HepG2 (cell line): ENCODE data around the gene BCAS3. TPM values are rescaled to one million over a fixed set of nuclear protein-coding genes. Genes with fewer than 3 reads are reported as not detected.

Experiments used
- ATAC-seq: fragments of 200-7000 bp; cut with Tn5 transposase; 3 replicates; pipeline ENCODE4 v1.9.1; 2020; ENCODE audit warnings: mild to moderate bottlenecking, moderate library complexity
- BruUV-seq: library from RNA; stranded (reverse); fragments of 400-500 nt; replicated peaks from 2 replicates; lab custom pipeline; 2021; lab: Mats Ljungman, UMichigan
- CTCF ChIA-PET: fragments of 300-600 bp; formaldehyde crosslinking; extraction: SDS; loops from one replicate; lab custom pipeline; 2021; ENCODE audit warnings: low total read pairs, inconsistent platforms, low intra/inter-chr PET ratio; lab: Yijun Ruan, JAX
- POLR2A ChIA-PET: fragments of 350-600 bp; sonication (Branson Sonifier 250); formaldehyde crosslinking; loops from one replicate; lab custom pipeline; 2020; ENCODE audit warnings: antibody characterized with exemption, inconsistent platforms; lab: Yijun Ruan, JAX
- DNase-seq: peaks from one replicate; pipeline ENCODE4 v3.0.0-alpha.2; 2015; ENCODE audit warnings: low spot score
- FAIRE-seq: peaks from 3 replicates; lab custom pipeline; 2011; peaks lifted over from hg19 to GRCh38; lab: Jason Lieb, UNC
- H2AFZ ChIP-seq: one replicate; pipeline ENCODE4 v1.6.1; 2011; ENCODE audit warnings: low read length, inconsistent platforms
- H3K27ac ChIP-seq: fragments of 300-600 bp; 3 replicates; pipeline ENCODE4 v1.8.0; 2011; ENCODE audit warnings: mixed run types, mild to moderate bottlenecking, mixed read lengths, low read length, inconsistent platforms; ENCODE audit not compliant: insufficient read depth; ENCODE audit errors: extremely low read length
- H3K27me3 ChIP-seq, 2 experiments: fragments of 200-600 bp in 1 of 2; 2 replicates in 1 of 2; 3 replicates in 1 of 2; pipeline versions ENCODE4 v1.6.0 to v1.8.0; 2011; ENCODE audit warnings: low read length in 2 of 2, mild to moderate bottlenecking in 2 of 2, moderate library complexity in 2 of 2, inconsistent platforms in 1 of 2; ENCODE audit not compliant: insufficient read depth in 2 of 2, control insufficient read depth in 1 of 2
- H3K36me3 ChIP-seq, 2 experiments: fragments of 200-600 bp in 1 of 2; replicated peaks in 1 of 2; 2 replicates in 1 of 2; 3 replicates in 1 of 2; pipeline versions ENCODE4 v1.5.1 to v1.8.0; 2011; ENCODE audit warnings: low read length in 2 of 2, inconsistent platforms in 1 of 2; ENCODE audit not compliant: insufficient read depth in 2 of 2, control insufficient read depth in 1 of 2
- H3K4me1 ChIP-seq: 2 replicates; pipeline ENCODE4 v1.5.1; 2012; ENCODE audit warnings: low read length, inconsistent platforms; ENCODE audit not compliant: insufficient read depth
- H3K4me2 ChIP-seq: 2 replicates; pipeline ENCODE4 v1.6.0; 2011; ENCODE audit warnings: low read depth, low read length, inconsistent platforms
- H3K4me3 ChIP-seq, 3 experiments: fragments of 200-600 bp in 1 of 3; sonication (generic), shearing (Covaris generic) in 1 of 3; replicated peaks in 1 of 3; 2 replicates each; pipeline ENCODE4 v1.5.1; 2011 to 2016; ENCODE audit warnings: low read length in 3 of 3, inconsistent platforms in 2 of 3, low read depth in 2 of 3, mild to moderate bottlenecking in 2 of 3, control low read depth in 1 of 3, mixed read lengths in 1 of 3; ENCODE audit not compliant: insufficient read depth in 1 of 3
- H3K79me2 ChIP-seq: one replicate; pipeline ENCODE4 v1.6.1; 2011; ENCODE audit warnings: low read length, inconsistent platforms; ENCODE audit not compliant: insufficient read depth
- H3K9ac ChIP-seq: 2 replicates; pipeline ENCODE4 v1.6.0; 2011; ENCODE audit warnings: mild to moderate bottlenecking, low read depth, low read length, inconsistent platforms; ENCODE audit not compliant: insufficient read depth
- H3K9me3 ChIP-seq: 2 replicates; pipeline ENCODE4 v1.5.1; 2012; ENCODE audit warnings: mild to moderate bottlenecking, low read length
- H4K20me1 ChIP-seq: 2 replicates; pipeline ENCODE4 v1.6.0; 2011; ENCODE audit warnings: inconsistent platforms, mild to moderate bottlenecking, low read length, moderate library complexity; ENCODE audit not compliant: insufficient read depth
- CEBPB ChIP-seq: IDR thresholded peaks from 2 replicates; pipeline ENCODE4 v1.6.1; 2011; ENCODE audit warnings: low read depth, low read length, improper control_type of control experiment, borderline replicate concordance
- FOXK2 ChIP-seq: fragments of 450-650 bp; IDR thresholded peaks from 2 replicates; pipeline ENCODE4 v1.6.1; 2016
- RFX1 ChIP-seq: fragments of 450-650 bp; IDR thresholded peaks from 2 replicates; pipeline ENCODE4 v1.6.1; 2017
- ZBTB1 ChIP-seq: sonication (generic); formaldehyde crosslinking; IDR thresholded peaks from 2 replicates; pipeline ENCODE4 v1.4.0; 2020; ENCODE audit warnings: missing genetic modification reagents, borderline replicate concordance
- ZBTB42 ChIP-seq: sonication (generic); formaldehyde crosslinking; IDR thresholded peaks from 2 replicates; pipeline ENCODE4 v1.5.0; 2020; ENCODE audit warnings: mild to moderate bottlenecking, missing genetic modification reagents
- ZNF350 ChIP-seq: sonication (generic); formaldehyde crosslinking; IDR thresholded peaks from 2 replicates; pipeline ENCODE4 v1.4.0; 2020; ENCODE audit warnings: mild to moderate bottlenecking, low read depth, missing genetic modification reagents, borderline replicate concordance
- WGBS: methylation state at CpG from one replicate; pipeline ENCODE4 v1.1.6; 2017; ENCODE audit warnings: low lambda C conversion rate; 5-methylcytosine and 5-hydroxymethylcytosine counted together
- in situ Hi-C: cut with HindIII; loops from 2 replicates; pipeline ENCODE4 v1.10.0; 2017; ENCODE audit warnings: low pct_unique_long_range_greater_than_20kb; ENCODE audit not compliant: extremely low pct_ligation_motif_present
- intact Hi-C: fragments of 100-400 bp; cut with micrococcal nuclease; formaldehyde crosslinking; loops from one replicate; pipeline ENCODE4 v1.10.0; 2022; ENCODE audit not compliant: unreplicated experiment
- polyA plus RNA-seq, 8 experiments: library from polyadenylated mRNA; depleted of rRNA in 3 of 8; stranded (reverse) in 7 of 8; unstranded in 1 of 8; fragments of >200 nt; fragmentation: Illumina TruSeq in 4 of 8; extraction: Trizol in 4 of 8; gene quantifications; 2 replicates each; pipeline versions ENCODE4 v1.2.1 to v1.2.3, GENCODE V29; 2011 to 2016; ENCODE audit warnings: low read depth in 4 of 8, missing spikeins in 1 of 8, mixed read lengths in 1 of 8; ENCODE audit not compliant: insufficient read depth in 1 of 8
- total RNA-seq, 5 experiments: library from RNA; depleted of rRNA; stranded (reverse); fragments of >200 nt; fragmentation: Illumina TruSeq; extraction: Trizol; gene quantifications; 2 replicates each; pipeline ENCODE4 v1.2.3, GENCODE V29; 2016; ENCODE audit warnings: low read depth in 1 of 5
- TF ChIP-seq, protein P1 (sequence below): sonication (generic); formaldehyde crosslinking; IDR thresholded peaks from 2 replicates; pipeline ENCODE4 v1.5.1; 2020; ENCODE audit warnings: mild to moderate bottlenecking, missing genetic modification reagents

BCAS3 gene
- total and polyA plus RNA-seq, 2 of the 13 experiments (the other 11 are each of a cell fraction or from before 2014, with no cell fraction given) = 10.7 to 11.2 TPM

DNA sequence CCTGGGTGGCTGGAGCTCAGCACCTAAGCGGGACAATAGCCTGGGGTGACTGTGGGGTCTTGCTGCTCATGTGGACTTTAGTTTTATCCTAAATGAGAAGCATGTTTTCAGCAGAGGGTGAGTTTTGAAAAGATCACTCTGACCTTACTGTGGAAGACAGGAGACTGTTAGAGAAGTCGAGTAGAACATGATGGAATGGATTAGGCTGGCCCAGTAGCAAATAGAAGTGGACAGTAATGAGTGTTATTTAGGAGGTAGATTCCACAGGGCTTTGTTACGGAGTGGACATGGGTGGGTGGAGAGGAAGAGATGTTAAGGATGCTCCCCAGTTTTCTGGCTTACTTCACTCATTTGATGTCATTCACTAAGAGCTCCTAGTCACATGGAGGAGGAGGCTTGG, 648.7 kb downstream of the BCAS3 start:
- DNase-seq = no peak
- no peaks in the 10 kb centered on the region for H3K27me3 ChIP-seq
- no peak overlapping the region for H3K4me2 ChIP-seq
- ChIA-PET POLR2A (no interaction called here), CTCF (no interaction called here)
- H3K4me1 ChIP-seq = peaks cover 57% of the 10 kb centered on the region
- no peaks in the 10 kb centered on the region for H3K9me3 ChIP-seq
- no peak overlapping the region for H3K9ac ChIP-seq
- ATAC-seq = no peak
- FAIRE-seq = no peak
- no peak overlapping the region for H3K4me3 ChIP-seq
- 92% methylated on average over 3 of the region's 3 CpGs for WGBS
- H2AFZ ChIP-seq = no peak overlapping the region
- H4K20me1 ChIP-seq = no peaks in the 10 kb centered on the region
- no peaks in the 10 kb centered on the region for H3K79me2 ChIP-seq
- TF ChIP-seq ZBTB42 (CRISPR knock-in tag) = no peak
- no peak for TF ChIP-seq CEBPB
- TF ChIP-seq, protein P1, sequence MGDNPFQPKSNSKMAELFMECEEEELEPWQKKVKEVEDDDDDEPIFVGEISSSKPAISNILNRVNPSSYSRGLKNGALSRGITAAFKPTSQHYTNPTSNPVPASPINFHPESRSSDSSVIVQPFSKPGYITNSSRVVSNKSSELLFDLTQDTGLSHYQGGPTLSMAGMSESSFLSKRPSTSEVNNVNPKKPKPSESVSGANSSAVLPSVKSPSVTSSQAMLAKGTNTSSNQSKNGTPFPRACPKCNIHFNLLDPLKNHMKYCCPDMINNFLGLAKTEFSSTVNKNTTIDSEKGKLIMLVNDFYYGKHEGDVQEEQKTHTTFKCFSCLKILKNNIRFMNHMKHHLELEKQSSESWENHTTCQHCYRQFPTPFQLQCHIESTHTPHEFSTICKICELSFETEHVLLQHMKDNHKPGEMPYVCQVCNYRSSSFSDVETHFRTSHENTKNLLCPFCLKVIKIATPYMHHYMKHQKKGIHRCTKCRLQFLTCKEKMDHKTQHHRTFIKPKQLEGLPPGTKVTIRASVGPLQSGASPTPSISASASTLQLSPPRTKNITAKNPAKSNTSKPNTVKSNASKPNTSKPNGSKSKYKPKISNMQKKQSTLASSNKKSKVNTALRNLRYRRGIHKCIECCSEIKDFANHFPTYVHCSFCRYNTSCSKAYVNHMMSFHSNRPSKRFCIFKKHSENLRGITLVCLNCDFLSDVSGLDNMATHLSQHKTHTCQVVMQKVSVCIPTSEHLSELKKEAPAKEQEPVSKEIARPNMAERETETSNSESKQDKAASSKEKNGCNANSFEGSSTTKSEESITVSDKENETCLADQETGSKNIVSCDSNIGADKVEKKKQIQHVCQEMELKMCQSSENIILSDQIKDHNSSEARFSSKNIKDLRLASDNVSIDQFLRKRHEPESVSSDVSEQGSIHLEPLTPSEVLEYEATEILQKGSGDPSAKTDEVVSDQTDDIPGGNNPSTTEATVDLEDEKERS (CRISPR knock-in tag) = no peak
- no peak for TF ChIP-seq ZBTB1 (CRISPR knock-in tag)
- TF ChIP-seq FOXK2 = no peak
- no peak for TF ChIP-seq ZNF350 (CRISPR knock-in tag)
- TF ChIP-seq RFX1 = no peak
- in situ Hi-C loops (no loop called here), intact Hi-C loops (no loop called here)
- no peak overlapping the region for H3K27ac ChIP-seq
- H3K36me3 ChIP-seq = no peaks in the 10 kb centered on the region
- no TSS peak for BruUV-seq
